Fibroblast of pulmonary artery (primary cell): ENCODE measurements around the gene SLCO3A1.

Experiments used
- DNase-seq: peaks from one replicate; pipeline ENCODE4 v3.0.0-alpha.2; 2010; ENCODE audit warnings: low read depth
- H3K4me3 ChIP-seq: replicated peaks from 2 replicates; pipeline ENCODE4 v1.5.1; 2011; ENCODE audit warnings: low read depth, mild to moderate bottlenecking, control low read depth, low read length, moderate library complexity
- CTCF ChIP-seq: IDR thresholded peaks from 2 replicates; pipeline ENCODE4 v1.5.1; 2011; ENCODE audit warnings: mild to moderate bottlenecking, control low read depth, low read length, inconsistent platforms; ENCODE audit errors: missing control alignments

Gene SLCO3A1

GRCh38 chr15:92097474-92098178 is 244.1 kb downstream of the SLCO3A1 start:
- peak; percentile 82 for TF ChIP-seq CTCF
- no peak overlapping the region for H3K4me3 ChIP-seq
- DNase-seq, result peak; percentile 67

- no peak for DNase-seq
- H3K4me3 ChIP-seq, result no peak overlapping the region
- TF ChIP-seq CTCF, result no peak
These were observed 245.4 kb downstream of the SLCO3A1 start for GRCh38 chr15:92098869-92099268.

DNA sequence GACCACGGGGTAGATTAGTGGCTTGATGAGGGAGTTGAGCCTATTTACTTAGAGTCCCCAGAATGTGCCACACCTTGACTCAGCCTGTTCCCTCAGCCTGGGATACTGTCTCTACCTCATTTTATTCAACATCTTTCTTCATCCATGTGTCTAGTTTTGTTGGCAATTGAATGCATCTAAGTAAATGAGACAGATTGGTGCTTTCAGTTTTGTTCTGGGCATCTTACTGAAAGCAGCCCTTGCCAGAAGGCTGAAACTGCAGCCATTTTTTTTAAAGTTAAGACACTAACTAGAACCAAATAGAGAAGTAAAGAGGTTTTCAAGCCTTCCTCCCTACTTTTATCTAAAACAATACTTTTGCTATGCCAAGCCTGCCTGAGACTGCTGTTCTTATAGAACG is 246.8 kb downstream of the SLCO3A1 start:
- H3K4me3 ChIP-seq, result no peak overlapping the region
- DNase-seq, result no peak
- TF ChIP-seq CTCF, result no peak

DNA sequence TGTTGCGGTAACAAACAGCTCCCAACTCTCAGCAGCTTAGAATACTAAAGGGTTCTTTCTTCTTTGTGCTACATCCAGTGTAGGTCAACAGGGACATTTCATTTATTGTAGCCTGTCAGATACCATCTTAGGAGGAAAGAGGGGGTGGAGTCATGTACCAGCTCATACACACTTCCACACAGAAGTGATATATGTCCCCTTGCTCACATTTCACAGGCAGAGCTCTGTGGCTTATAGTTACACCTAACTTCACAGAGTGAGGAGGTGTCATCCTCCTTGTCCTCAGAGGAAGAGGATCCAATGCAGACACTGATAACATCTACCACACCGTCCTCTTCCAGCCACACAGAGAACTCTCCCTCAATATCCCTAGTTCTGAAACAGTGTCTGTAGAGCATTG is 247.2 kb downstream of the SLCO3A1 start:
- no peak for TF ChIP-seq CTCF
- H3K4me3 ChIP-seq, result no peak overlapping the region
- DNase-seq, result no peak

- no peak overlapping the region for H3K4me3 ChIP-seq
- TF ChIP-seq CTCF, result no peak
- no peak for DNase-seq
These were observed 248.3 kb downstream of the SLCO3A1 start for GRCh38 chr15:92101708-92102394.

- no peak for TF ChIP-seq CTCF
- DNase-seq, result no peak
- H3K4me3 ChIP-seq, result no peak overlapping the region
These were observed 248.9 kb downstream of the SLCO3A1 start for GRCh38 chr15:92102395-92102755.

GRCh38 chr15:92104072-92104471 is 250.6 kb downstream of the SLCO3A1 start:
- H3K4me3 ChIP-seq, result no peak overlapping the region
- no peak for TF ChIP-seq CTCF
- DNase-seq, result no peak
